ENCODE data around the gene RNF181. TPM values are rescaled to one million over a fixed set of nuclear protein-coding genes. Genes with fewer than 3 reads are reported as not detected.

The RNF181 gene
- total RNA-seq = 167 and 184 TPM in 2 replicates

GRCh38 chr2:85595301-85596025 is at the start of gene RNF181:
Gene RNF181, plus strand, starts transcription at chr2:85595745. Its CDS starts 19 bp downstream, at chr2:85595764.

GRCh38 chr2:85561280-85562212 is 34.0 kb upstream of the RNF181 start, which contains the start of gene GGCX:
Gene GGCX, minus strand, starts transcription at chr2:85561493. Its CDS starts 65 bp downstream, at chr2:85561428.

GRCh38 chr2:85577386-85578242 is 17.9 kb upstream of the RNF181 start, which contains the start of gene VAMP8:
Gene VAMP8, plus strand, starts transcription at chr2:85577586. Its CDS starts 61 bp downstream, at chr2:85577647.

GRCh38 chr2:85584354-85584856 is 11.1 kb upstream of the RNF181 start, which contains the start of gene VAMP5:
Gene VAMP5, plus strand, starts transcription at chr2:85584431. Its CDS starts 60 bp downstream, at chr2:85584491.

GRCh38 chr2:85602476-85603234 is 7.1 kb downstream of the RNF181 start, which contains the start of gene TMEM150A:
Gene TMEM150A, minus strand, starts transcription at chr2:85602698. Its CDS starts 750 bp downstream, at chr2:85601948.

GRCh38 chr2:85611705-85612587 is 16.4 kb downstream of the RNF181 start, which contains the start of gene C2orf68:
Gene C2orf68, minus strand, starts transcription at chr2:85612066. Its CDS starts 82 bp downstream, at chr2:85611984.

Other genes with a start within 250 kb of the RNF181 start
- 26.2 and 39.8 TPM in 2 replicates for gene RETSAT, start 241.2 kb upstream of the RNF181 start, total RNA-seq
- 8.7 and 13.0 TPM in 2 replicates for gene ELMOD3, start 241.0 kb upstream of the RNF181 start, total RNA-seq
- gene CAPG, start 185.4 kb upstream of the RNF181 start, total RNA-seq = 236 and 507 TPM in 2 replicates
- 0.38 TPM in 1 of 2 replicates, not detected in the other for gene SH2D6, start 177.0 kb upstream of the RNF181 start, total RNA-seq
- 53.1 and 122 TPM in 2 replicates for gene MAT2A, start 56.6 kb upstream of the RNF181 start, total RNA-seq
- 34.5 and 37.0 TPM in 2 replicates for gene GGCX, start 34.3 kb upstream of the RNF181 start, total RNA-seq
- gene VAMP8, start 18.2 kb upstream of the RNF181 start, total RNA-seq = 26.7 and 34.1 TPM in 2 replicates
- gene VAMP5, start 11.3 kb upstream of the RNF181 start, total RNA-seq = 43.7 and 52.6 TPM in 2 replicates
- gene TMEM150A, start 7.0 kb downstream of the RNF181 start, total RNA-seq = 12.2 and 30.4 TPM in 2 replicates
- gene C2orf68, start 16.3 kb downstream of the RNF181 start, total RNA-seq = 15.5 and 17.7 TPM in 2 replicates
- 39.0 and 82.9 TPM in 2 replicates for gene USP39, start 20.4 kb downstream of the RNF181 start, total RNA-seq
- gene SFTPB, start 72.5 kb downstream of the RNF181 start, total RNA-seq = not detected in 2 replicates
- gene GNLY, start 98.6 kb downstream of the RNF181 start, total RNA-seq = not detected in 2 replicates
- 2.4 and 3.3 TPM in 2 replicates for gene ATOH8, start 158.2 kb downstream of the RNF181 start, total RNA-seq